K562 (cell line): ENCODE results near the gene SPON1. TPM values are rescaled to one million over a fixed set of nuclear protein-coding genes. Genes with fewer than 3 reads are reported as not detected.

Source experiments
- ATAC-seq: fragments of 200-7000 bp; cut with Tn5 transposase; 3 replicates; pipeline ENCODE4 v1.9.1; 2020; ENCODE audit warnings: moderate library complexity
- BruUV-seq: library from RNA; stranded (reverse); fragments of 400-500 nt; replicated peaks from 2 replicates; lab custom pipeline; 2021; lab: Mats Ljungman, UMichigan
- CTCF ChIA-PET: fragments of 300-600 bp; formaldehyde crosslinking; extraction: SDS; loops from one replicate; lab custom pipeline; 2021; ENCODE audit warnings: low intra/inter-chr PET ratio; lab: Yijun Ruan, JAX
- POLR2A ChIA-PET: fragments of 300-600, 350-650 bp; sonication (Branson Sonifier 250); formaldehyde crosslinking; extraction: SDS; loops from one replicate; lab custom pipeline; 2021; ENCODE audit warnings: antibody characterized with exemption, inconsistent platforms; lab: Yijun Ruan, JAX
- DNase-seq, 4 experiments: peaks; one replicate each; pipeline versions ENCODE4 v3.0.0 to v3.0.0-alpha.2; 2011 to 2018; ENCODE audit warnings: low spot score in 3 of 4, mixed read lengths in 3 of 4; ENCODE audit errors: extremely low read depth in 1 of 4
- FAIRE-seq: peaks from 2 replicates; lab custom pipeline; 2011; peaks lifted over from hg19 to GRCh38; lab: Jason Lieb, UNC
- H2AFZ ChIP-seq: 2 replicates; pipeline ENCODE4 v1.6.0; 2011; ENCODE audit warnings: low read depth, low read length, control low read depth, inconsistent platforms
- H3K27ac ChIP-seq: fragments of 200-600 bp; 3 replicates; pipeline ENCODE4 v1.8.0; 2011; ENCODE audit warnings: low read depth, mild to moderate bottlenecking, control low read depth, inconsistent platforms, low read length, moderate library complexity, mixed read lengths; ENCODE audit errors: extremely low read depth
- H3K27me3 ChIP-seq, 2 experiments: fragments of 300-600 bp in 1 of 2; 2 replicates in 1 of 2; 3 replicates in 1 of 2; pipeline versions ENCODE4 v1.6.0 to v1.8.0; 2011; ENCODE audit warnings: inconsistent platforms in 2 of 2, low read length in 2 of 2, mild to moderate bottlenecking in 1 of 2, mixed read lengths in 1 of 2, moderate library complexity in 1 of 2; ENCODE audit not compliant: control insufficient read depth in 2 of 2, insufficient read depth in 2 of 2
- H3K36me3 ChIP-seq: fragments of 300-600 bp; 3 replicates; pipeline ENCODE4 v1.8.0; 2011; ENCODE audit warnings: mild to moderate bottlenecking, low read length, inconsistent platforms; ENCODE audit not compliant: control insufficient read depth, insufficient read depth
- H3K4me1 ChIP-seq, 2 experiments: fragments of 200-600 bp in 1 of 2; replicated peaks in 1 of 2; 2 replicates in 1 of 2; 3 replicates in 1 of 2; pipeline versions ENCODE4 v1.5.1 to v1.8.0; 2011; ENCODE audit warnings: inconsistent platforms in 2 of 2, low read length in 2 of 2, mild to moderate bottlenecking in 1 of 2, mixed read lengths in 1 of 2, moderate library complexity in 1 of 2; ENCODE audit not compliant: control insufficient read depth in 2 of 2, insufficient read depth in 2 of 2
- H3K4me2 ChIP-seq: 2 replicates; pipeline ENCODE4 v1.6.1; 2011; ENCODE audit warnings: low read length, control low read depth, inconsistent platforms, mixed read lengths; ENCODE audit not compliant: insufficient read depth
- H3K4me3 ChIP-seq: fragments of 200-600 bp; sonication (generic), shearing (Covaris generic); 2 replicates; pipeline ENCODE4 v1.5.1; 2016; ENCODE audit warnings: control low read depth, inconsistent platforms
- H3K79me2 ChIP-seq: fragments of 200-600 bp; 3 replicates; pipeline ENCODE4 v1.8.0; 2011; ENCODE audit warnings: low read length, inconsistent platforms; ENCODE audit not compliant: control insufficient read depth, insufficient read depth
- H3K9ac ChIP-seq, 2 experiments: 2 replicates each; pipeline versions ENCODE4 v1.6.0 to v1.6.1; 2011; ENCODE audit warnings: low read depth in 2 of 2, low read length in 2 of 2, control low read depth in 1 of 2, inconsistent platforms in 1 of 2, mild to moderate bottlenecking in 1 of 2, mixed read lengths in 1 of 2; ENCODE audit not compliant: insufficient read depth in 1 of 2
- H3K9me1 ChIP-seq: one replicate; pipeline ENCODE4 v1.6.0; 2011; ENCODE audit warnings: inconsistent platforms, mild to moderate bottlenecking, low read length, moderate library complexity; ENCODE audit not compliant: control insufficient read depth, insufficient read depth
- H3K9me3 ChIP-seq: replicated peaks from 2 replicates; pipeline ENCODE4 v1.5.1; 2011; ENCODE audit warnings: low read depth, low read length, inconsistent platforms; ENCODE audit not compliant: control insufficient read depth, insufficient read depth
- H4K20me1 ChIP-seq: replicated peaks from 2 replicates; pipeline ENCODE4 v1.6.1; 2011; ENCODE audit warnings: low read length, inconsistent platforms, mixed read lengths; ENCODE audit not compliant: control insufficient read depth, insufficient read depth
- MAFF ChIP-seq: IDR thresholded peaks from 2 replicates; pipeline ENCODE4 v1.6.1; 2012; ENCODE audit warnings: low read length, improper control_type of control experiment
- MAX ChIP-seq: sonication (generic); formaldehyde crosslinking; IDR thresholded peaks from 2 replicates; pipeline ENCODE4 v1.9.0; 2022; ENCODE audit warnings: mild to moderate bottlenecking, missing genetic modification reagents
- RBM15 ChIP-seq: fragments of 200-400 bp; formaldehyde crosslinking; IDR thresholded peaks from 2 replicates; pipeline ENCODE4 v1.6.1; 2018; ENCODE audit warnings: mild to moderate bottlenecking, low read length, moderate library complexity; ENCODE audit not compliant: insufficient read depth
- SIRT6 ChIP-seq: IDR thresholded peaks from one replicate; pipeline ENCODE4 v1.6.1; 2012; ENCODE audit warnings: low read depth, mild to moderate bottlenecking, control low read depth, inconsistent platforms, low read length, moderate library complexity
- SMAD1 ChIP-seq: fragments of 150-350 bp; IDR thresholded peaks from 2 replicates; pipeline ENCODE4 v1.6.1; 2014; ENCODE audit warnings: low read length, low read depth; ENCODE audit not compliant: partially characterized antibody
- SP2 ChIP-seq: IDR thresholded peaks from 2 replicates; pipeline ENCODE4 v1.6.1; 2011; ENCODE audit warnings: mild to moderate bottlenecking, low read depth, low read length, moderate library complexity; ENCODE audit not compliant: poor library complexity, severe bottlenecking; ENCODE audit errors: extremely low read depth
- SRSF1 ChIP-seq: fragments of 200-400 bp; formaldehyde crosslinking; IDR thresholded peaks from 2 replicates; pipeline ENCODE4 v1.6.1; 2017; ENCODE audit warnings: mild to moderate bottlenecking, low read depth, low read length, moderate library complexity
- ZNF3 ChIP-seq: fragments of 250-450 bp; sonication (Bioruptor Pico); IDR thresholded peaks from 2 replicates; pipeline ENCODE4 v1.5.0; 2021; ENCODE audit warnings: mild to moderate bottlenecking, moderate library complexity
- WGBS: fragments of 100-300 bp; shearing (Covaris generic); methylation state at CpG from one replicate; pipeline ENCODE4 v1.1.6; 2016; ENCODE audit warnings: low coverage, mixed read lengths; ENCODE audit not compliant: insufficient coverage; ENCODE audit errors: missing lambda C conversion rate; 5-methylcytosine and 5-hydroxymethylcytosine counted together
- in situ Hi-C: fragments of 300-500 bp; cut with MboI; formaldehyde crosslinking; loops from 4 replicates; pipeline ENCODE4 v1.15.0; 2018; ENCODE audit warnings: inconsistent platforms, mixed read lengths
- intact Hi-C: fragments of 100-400 bp; cut with micrococcal nuclease; formaldehyde crosslinking; loops from 2 replicates; pipeline ENCODE4 v1.14.2; 2022
- polyA plus RNA-seq, 8 experiments: library from polyadenylated mRNA; depleted of rRNA in 4 of 8; stranded (reverse) in 5 of 8; unstranded in 3 of 8; fragments of >200 nt; fragmentation: Nextera tagmentation in 2 of 8; fragmentation: Illumina TruSeq in 1 of 8; extraction: Ambion mirVana in 2 of 8; extraction: Trizol in 1 of 8; gene quantifications; 2 replicates each; pipeline versions ENCODE4 v1.2.1 to v1.2.3, GENCODE V29; 2011 to 2014; ENCODE audit warnings: inconsistent platforms in 1 of 8, missing spikeins in 1 of 8
- total RNA-seq, 7 experiments: library from RNA; depleted of rRNA in 6 of 7; stranded (reverse); fragments of >200 nt in 6 of 7; fragmentation: Illumina TruSeq in 2 of 7; extraction: Trizol in 2 of 7; gene quantifications; 2 replicates each; pipeline versions ENCODE4 v1.2.1 to v1.2.3, GENCODE V29; 2011 to 2021; ENCODE audit warnings: low replicate concordance in 1 of 7

The SPON1 gene
- total and polyA plus RNA-seq, 9 of the 15 experiments (the other 6 are each of a cell fraction or from before 2014, with no cell fraction given) = 0.04 to 0.06 TPM; not detected in 7

- TF ChIP-seq MAFF (no peak), ZNF3 (CRISPR knock-in tag) (no peak)
These were observed 266.9 kb downstream of the SPON1 start (continued) for GRCh38 chr11:14229472-14229871.

GRCh38 chr11:14230407-14230806 is 267.9 kb downstream of the SPON1 start:
- TF ChIP-seq SIRT6 = no peak
- TF ChIP-seq SMAD1 = no peak
- no peak for TF ChIP-seq SP2
- TF ChIP-seq RBM15 = no peak
- no peak for TF ChIP-seq SRSF1
- no peak for TF ChIP-seq MAX
- DNase-seq = no peak
- intact Hi-C loops (no loop called here), in situ Hi-C loops (no loop called here)
- Histone ChIP-seq H3K9ac (no peak overlapping the region), H3K4me3 (no peak overlapping the region), H3K36me3 (no peaks in the 10 kb centered on the region), H3K27ac (no peak overlapping the region), H3K4me1 (no peaks in the 10 kb centered on the region), H3K4me2 (no peak overlapping the region), H4K20me1 (no peaks in the 10 kb centered on the region), H3K9me3 (no peaks in the 10 kb centered on the region), H3K9me1 (no peaks in the 10 kb centered on the region), H3K79me2 (no peaks in the 10 kb centered on the region), H3K27me3 (peaks cover 9 to 37% of the 10 kb centered on the region in 2 experiments; a peak in 4 of 5 replicates), H2AFZ (no peak overlapping the region)
- ChIA-PET CTCF (no interaction called here), POLR2A (interaction anchor here (0.7 kb wide), 1 partner anchor 9 kb away, joined by 3 read pairs; no protein-coding TSS in a partner anchor)
- 1% methylated on average over 6 of the region's 6 CpGs for WGBS
- FAIRE-seq = no peak
- no peak for ATAC-seq
- BruUV-seq = no TSS peak
